IMR-90 (cell line): ENCODE data around the gene IGFBP7. TPM values are rescaled to one million over a fixed set of nuclear protein-coding genes. Genes with fewer than 3 reads are reported as not detected.

Source experiments
- ATAC-seq: fragments of 200-7000 bp; cut with Tn5 transposase; 2 replicates; pipeline ENCODE4 v1.9.1; 2020; ENCODE audit warnings: low read depth, mild to moderate bottlenecking, moderate library complexity
- BruUV-seq: library from RNA; stranded (reverse); fragments of 400-500 nt; replicated peaks from 2 replicates; lab custom pipeline; 2021; lab: Mats Ljungman, UMichigan
- CTCF ChIA-PET: fragments of 300-600 bp; formaldehyde crosslinking; extraction: SDS; loops from one replicate; lab custom pipeline; 2021; ENCODE audit warnings: antibody characterized with exemption; lab: Yijun Ruan, JAX
- POLR2A ChIA-PET: fragments of 300-600 bp; sonication (Branson Sonifier 250); formaldehyde crosslinking; loops from one replicate; lab custom pipeline; 2022; ENCODE audit warnings: antibody characterized with exemption; ENCODE audit not compliant: unreplicated experiment; lab: Charles Lee
- DNase-seq: peaks from one replicate; pipeline ENCODE4 v3.0.0; 2013
- H2AFZ ChIP-seq: replicated peaks from 2 replicates; pipeline ENCODE3; 2013; ENCODE audit warnings: low read length, mild to moderate bottlenecking; ENCODE audit not compliant: poor library complexity
- H2AK5ac ChIP-seq: 2 replicates; pipeline ENCODE4 v1.6.1; 2013; ENCODE audit warnings: low read depth, low read length, inconsistent platforms
- H2AK9ac ChIP-seq: replicated peaks from 2 replicates; pipeline ENCODE3; 2013; ENCODE audit warnings: mild to moderate bottlenecking, low read depth, low read length, moderate library complexity; ENCODE audit not compliant: poor library complexity
- H2BK120ac ChIP-seq: 2 replicates; pipeline ENCODE4 v1.6.1; 2013; ENCODE audit warnings: low read depth, low read length, inconsistent platforms
- H2BK15ac ChIP-seq: 3 replicates; pipeline ENCODE4 v1.6.1; 2013; ENCODE audit warnings: low read depth, low read length, inconsistent platforms
- H2BK20ac ChIP-seq: 2 replicates; pipeline ENCODE4 v1.6.1; 2013; ENCODE audit warnings: low read depth, mild to moderate bottlenecking, inconsistent platforms, low read length, moderate library complexity
- H2BK5ac ChIP-seq: 2 replicates; pipeline ENCODE4 v1.6.1; 2013; ENCODE audit warnings: mild to moderate bottlenecking, low read depth, low read length, inconsistent platforms; ENCODE audit not compliant: poor library complexity, severe bottlenecking
- H3K14ac ChIP-seq: replicated peaks from 2 replicates; pipeline ENCODE4 v1.6.1; 2013; ENCODE audit warnings: low read depth, low read length, inconsistent platforms
- H3K18ac ChIP-seq: 2 replicates; pipeline ENCODE4 v1.6.1; 2013; ENCODE audit warnings: low read depth, low read length, control low read depth
- H3K23ac ChIP-seq: 2 replicates; pipeline ENCODE4 v1.6.1; 2013; ENCODE audit warnings: low read depth, low read length, inconsistent platforms
- H3K27ac ChIP-seq: 2 replicates; pipeline ENCODE4 v1.5.1; 2013; ENCODE audit warnings: mild to moderate bottlenecking, control low read depth, low read length; ENCODE audit not compliant: insufficient read depth
- H3K27me3 ChIP-seq: 2 replicates; pipeline ENCODE4 v1.6.1; 2013; ENCODE audit warnings: low read length; ENCODE audit not compliant: control insufficient read depth, insufficient read depth
- H3K36me3 ChIP-seq: 2 replicates; pipeline ENCODE4 v1.6.1; 2013; ENCODE audit warnings: low read length, mixed read lengths; ENCODE audit not compliant: control insufficient read depth, insufficient read depth
- H3K4ac ChIP-seq: 2 replicates; pipeline ENCODE4 v1.6.1; 2013; ENCODE audit warnings: low read depth, low read length, inconsistent platforms
- H3K4me1 ChIP-seq: 2 replicates; pipeline ENCODE4 v1.6.1; 2013; ENCODE audit warnings: low read length, mixed read lengths; ENCODE audit not compliant: control insufficient read depth, insufficient read depth
- H3K4me2 ChIP-seq: 2 replicates; pipeline ENCODE4 v1.6.1; 2013; ENCODE audit warnings: low read depth, mild to moderate bottlenecking, control low read depth, low read length, moderate library complexity
- H3K4me3 ChIP-seq: 2 replicates; pipeline ENCODE4 v1.5.1; 2013; ENCODE audit warnings: low read depth, mild to moderate bottlenecking, control low read depth, low read length, moderate library complexity; ENCODE audit not compliant: insufficient read depth
- H3K56ac ChIP-seq: 2 replicates; pipeline ENCODE4 v1.6.1; 2013; ENCODE audit warnings: low read length, inconsistent platforms; ENCODE audit not compliant: insufficient read depth; ENCODE audit errors: extremely low read depth
- H3K79me1 ChIP-seq, 2 experiments: 2 replicates each; pipeline ENCODE4 v1.6.1; 2013; ENCODE audit warnings: low read length in 2 of 2, inconsistent platforms in 1 of 2, low read depth in 1 of 2
- H3K9ac ChIP-seq: 2 replicates; pipeline ENCODE4 v1.6.1; 2013; ENCODE audit warnings: low read depth, low read length, control low read depth
- H3K9me1 ChIP-seq: 2 replicates; pipeline ENCODE4 v1.6.1; 2013; ENCODE audit warnings: low read length, inconsistent platforms; ENCODE audit not compliant: insufficient read depth
- H3K9me3 ChIP-seq: 2 replicates; pipeline ENCODE4 v1.6.1; 2013; ENCODE audit warnings: low read length; ENCODE audit not compliant: control insufficient read depth, insufficient read depth
- H4K20me1 ChIP-seq: 2 replicates; pipeline ENCODE4 v1.6.1; 2013; ENCODE audit warnings: low read length, inconsistent platforms; ENCODE audit not compliant: insufficient read depth
- H4K5ac ChIP-seq: 2 replicates; pipeline ENCODE4 v1.6.1; 2013; ENCODE audit warnings: mild to moderate bottlenecking, low read depth, low read length, control low read depth
- H4K8ac ChIP-seq, 2 experiments: 2 replicates each; pipeline ENCODE4 v1.6.1; 2013; ENCODE audit warnings: low read depth in 2 of 2, low read length in 2 of 2, control low read depth in 1 of 2, inconsistent platforms in 1 of 2
- H4K91ac ChIP-seq: 2 replicates; pipeline ENCODE4 v1.6.1; 2013; ENCODE audit warnings: low read depth, low read length, inconsistent platforms; ENCODE audit not compliant: insufficient read depth
- BHLHE40 ChIP-seq: fragments of 150-350 bp; IDR thresholded peaks from 2 replicates; pipeline ENCODE4 v1.6.1; 2016; ENCODE audit warnings: mild to moderate bottlenecking, low read depth, low read length
- CEBPB ChIP-seq: IDR thresholded peaks from 2 replicates; pipeline ENCODE4 v1.6.1; 2012; ENCODE audit warnings: low read depth, low read length, improper control_type of control experiment
- CHD1 ChIP-seq: IDR thresholded peaks from 2 replicates; pipeline ENCODE4 v1.6.1; 2012; ENCODE audit warnings: low read depth, low read length, improper control_type of control experiment
- CTCF ChIP-seq: conservative IDR thresholded peaks from 2 replicates; pipeline ENCODE4 v1.5.1; 2012; ENCODE audit warnings: mild to moderate bottlenecking, low read depth, low read length, improper control_type of control experiment
- FOS ChIP-seq: fragments of 150-350 bp; IDR thresholded peaks from 2 replicates; pipeline ENCODE4 v1.6.1; 2016; ENCODE audit warnings: low read depth, low read length
- MAFK ChIP-seq: IDR thresholded peaks from 2 replicates; pipeline ENCODE4 v1.6.1; 2012; ENCODE audit warnings: low read depth, low read length, improper control_type of control experiment
- MAZ ChIP-seq: IDR thresholded peaks from 2 replicates; pipeline ENCODE4 v1.6.1; 2012; ENCODE audit warnings: low read depth, mild to moderate bottlenecking, low read length, improper control_type of control experiment, moderate library complexity, borderline replicate concordance
- MXI1 ChIP-seq: IDR thresholded peaks from 2 replicates; pipeline ENCODE4 v1.6.1; 2012; ENCODE audit warnings: low read depth, mild to moderate bottlenecking, low read length, moderate library complexity, borderline replicate concordance
- NFE2L2 ChIP-seq: fragments of 150-350 bp; IDR thresholded peaks from 2 replicates; pipeline ENCODE4 v1.6.1; 2016; ENCODE audit warnings: low read depth, mild to moderate bottlenecking, low read length
- POLR2A ChIP-seq: IDR thresholded peaks from 2 replicates; pipeline ENCODE4 v1.6.1; 2012; ENCODE audit warnings: mild to moderate bottlenecking, low read depth, low read length
- RAD21 ChIP-seq: IDR thresholded peaks from 2 replicates; pipeline ENCODE4 v1.6.1; 2012; ENCODE audit warnings: low read length, improper control_type of control experiment
- RCOR1 ChIP-seq: IDR thresholded peaks from 2 replicates; pipeline ENCODE4 v1.6.1; 2012; ENCODE audit warnings: mild to moderate bottlenecking, low read length, improper control_type of control experiment; ENCODE audit not compliant: insufficient replicate concordance
- RFX5 ChIP-seq: IDR thresholded peaks from 2 replicates; pipeline ENCODE4 v1.8.0; 2012; ENCODE audit warnings: low read depth, mild to moderate bottlenecking, low read length, moderate library complexity
- SMC3 ChIP-seq: fragments of 150-350 bp; IDR thresholded peaks from 2 replicates; pipeline ENCODE4 v1.6.1; 2016; ENCODE audit warnings: low read depth, mild to moderate bottlenecking, antibody characterized with exemption, low read length, moderate library complexity
- WGBS, 2 experiments: methylation state at CpG; one replicate each; pipeline versions ENCODE4 v1.1.5 to v1.1.7; 2013; ENCODE audit warnings: missing lambda C conversion rate in 2 of 2; ENCODE audit not compliant: insufficient read length in 1 of 2; ENCODE audit errors: extremely low coverage in 2 of 2; 5-methylcytosine and 5-hydroxymethylcytosine counted together
- dilution Hi-C: fragments of 300-500 bp; cut with HindIII; formaldehyde crosslinking; loops from one replicate; pipeline ENCODE4 v1.14.3; 2018; ENCODE audit warnings: low sequenced_read_pairs; ENCODE audit not compliant: unreplicated experiment
- in situ Hi-C: fragments of 300-500 bp; cut with MboI; formaldehyde crosslinking; loops from 3 replicates; pipeline ENCODE4 v1.14.3; 2019; ENCODE audit warnings: low sequenced_read_pairs, inconsistent platforms, mixed read lengths
- intact Hi-C: fragments of 100-400 bp; cut with micrococcal nuclease; formaldehyde crosslinking; loops from 2 replicates; pipeline ENCODE4 v1.10.0; 2022
- polyA plus RNA-seq, 3 experiments: library from polyadenylated mRNA; depleted of rRNA; stranded (reverse); fragments of >200 nt; gene quantifications; 2 replicates each; pipeline ENCODE4 v1.2.3, GENCODE V29; 2012; ENCODE audit warnings: low replicate concordance in 1 of 3
- total RNA-seq: library from RNA; depleted of rRNA; stranded (reverse); fragments of >200 nt; gene quantifications from 2 replicates; pipeline ENCODE4 v1.2.3, GENCODE V29; 2012
- TF ChIP-seq, protein P1 (sequence below): fragments of 150-350 bp; IDR thresholded peaks from 2 replicates; pipeline ENCODE4 v1.6.1; 2017; ENCODE audit warnings: mild to moderate bottlenecking, antibody characterized with exemption, low read length, low read depth
- TF ChIP-seq, protein P2 (sequence below): fragments of 150-350 bp; IDR thresholded peaks from 2 replicates; pipeline ENCODE4 v1.6.1; 2016; ENCODE audit warnings: low read depth, mild to moderate bottlenecking, low read length, moderate library complexity, borderline replicate concordance

IGFBP7 gene
- total and polyA plus RNA-seq, 2 of the 4 experiments (the other 2 are of a cell fraction), result 33.2 to 267 TPM

DNA sequence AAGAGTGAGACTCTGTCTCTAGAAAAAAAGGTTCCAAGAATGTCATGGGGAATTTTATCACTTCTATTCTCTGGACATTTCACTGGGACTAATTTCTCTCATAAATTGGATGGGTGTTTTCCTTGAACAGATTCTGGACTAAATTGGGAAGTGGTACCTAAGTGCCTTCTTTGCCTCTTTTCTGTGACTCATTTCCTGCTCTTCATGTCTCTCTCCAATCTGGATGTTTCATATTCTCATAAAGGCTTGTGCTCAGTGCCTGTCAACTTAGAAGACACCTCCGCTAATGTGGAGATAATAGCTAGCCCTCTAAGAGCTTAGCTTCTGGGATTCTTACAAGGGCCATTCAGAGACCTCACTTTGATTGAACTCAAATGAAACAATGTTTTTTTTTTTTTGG, 38.0 kb upstream of the IGFBP7 start:
- Histone ChIP-seq H3K9me1 (no peaks in the 10 kb centered on the region), H2BK120ac (no peak overlapping the region), H3K27me3 (no peaks in the 10 kb centered on the region), H3K56ac (no peak overlapping the region), H3K23ac (no peak overlapping the region), H4K8ac (no peak overlapping the region), H2BK20ac (no peak overlapping the region), H3K9me3 (no peaks in the 10 kb centered on the region), H3K4me2 (no peak overlapping the region), H3K4me1 (peaks cover 7% of the 10 kb centered on the region; the same call in 1 of the 2 replicates), H3K4me3 (no peak overlapping the region), H3K18ac (no peak overlapping the region), H3K79me1 (no peaks in the 10 kb centered on the region), H3K36me3 (no peaks in the 10 kb centered on the region), H2AK9ac (no peak overlapping the region), H4K20me1 (no peaks in the 10 kb centered on the region), H3K27ac (no peak overlapping the region), H2AFZ (no peak overlapping the region), H3K14ac (peak overlapping the region; percentile 39), H3K4ac (no peak overlapping the region), H2BK15ac (no peak overlapping the region), H2AK5ac (0 out of 2 replicates have a peak overlapping the region, but pooled peaks have one; percentile 3), H3K9ac (no peak overlapping the region), H4K91ac (no peak overlapping the region), H2BK5ac (no peak overlapping the region), H4K5ac (no peak overlapping the region)
- WGBS, 2 experiments, result no CpG with 5 or more reads among the region's 1 CpG
- dilution Hi-C loops, result no loop called here
- in situ Hi-C loops, result no loop called here
- POLR2A ChIA-PET, result interaction anchor here (0.6 kb wide), 1 partner anchor 48 kb away, joined by 3 read pairs; no protein-coding TSS in a partner anchor
- CTCF ChIA-PET, result interaction anchor here (0.6 to 1.1 kb wide), 2 partner anchors 15 to 59 kb away, joined by 5 to 7 read pairs; no protein-coding TSS in a partner anchor
- no peak for ATAC-seq
- no peak for TF ChIP-seq CTCF
- TF ChIP-seq, protein P1, sequence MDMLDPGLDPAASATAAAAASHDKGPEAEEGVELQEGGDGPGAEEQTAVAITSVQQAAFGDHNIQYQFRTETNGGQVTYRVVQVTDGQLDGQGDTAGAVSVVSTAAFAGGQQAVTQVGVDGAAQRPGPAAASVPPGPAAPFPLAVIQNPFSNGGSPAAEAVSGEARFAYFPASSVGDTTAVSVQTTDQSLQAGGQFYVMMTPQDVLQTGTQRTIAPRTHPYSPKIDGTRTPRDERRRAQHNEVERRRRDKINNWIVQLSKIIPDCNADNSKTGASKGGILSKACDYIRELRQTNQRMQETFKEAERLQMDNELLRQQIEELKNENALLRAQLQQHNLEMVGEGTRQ, result no peak
- TF ChIP-seq RCOR1, result no peak
- TF ChIP-seq NFE2L2, result no peak
- no peak for TF ChIP-seq MXI1
- TF ChIP-seq CHD1, result no peak
- TF ChIP-seq SMC3, result no peak
- TF ChIP-seq MAFK, result no peak
- TF ChIP-seq FOS, result no peak
- TF ChIP-seq RAD21, result no peak
- TF ChIP-seq BHLHE40, result no peak
- TF ChIP-seq POLR2A, result no peak
- TF ChIP-seq CEBPB, result no peak
- no peak for TF ChIP-seq MAZ
- TF ChIP-seq, protein P2, sequence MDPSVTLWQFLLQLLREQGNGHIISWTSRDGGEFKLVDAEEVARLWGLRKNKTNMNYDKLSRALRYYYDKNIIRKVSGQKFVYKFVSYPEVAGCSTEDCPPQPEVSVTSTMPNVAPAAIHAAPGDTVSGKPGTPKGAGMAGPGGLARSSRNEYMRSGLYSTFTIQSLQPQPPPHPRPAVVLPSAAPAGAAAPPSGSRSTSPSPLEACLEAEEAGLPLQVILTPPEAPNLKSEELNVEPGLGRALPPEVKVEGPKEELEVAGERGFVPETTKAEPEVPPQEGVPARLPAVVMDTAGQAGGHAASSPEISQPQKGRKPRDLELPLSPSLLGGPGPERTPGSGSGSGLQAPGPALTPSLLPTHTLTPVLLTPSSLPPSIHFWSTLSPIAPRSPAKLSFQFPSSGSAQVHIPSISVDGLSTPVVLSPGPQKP, result no peak
- no peak for TF ChIP-seq RFX5
- BruUV-seq, result no TSS peak
- intact Hi-C loops, result no loop called here
- DNase-seq, result no peak
